ENCODE results near the gene CXXC5. TPM values are rescaled to one million over a fixed set of nuclear protein-coding genes. Genes with fewer than 3 reads are reported as not detected.
A peak's percentile ranks its signal among the peaks of the same experiment; 100 is the strongest.

CXXC5 gene
- total RNA-seq, 1 donor from 2014 or later: 81.6 TPM

DNA sequence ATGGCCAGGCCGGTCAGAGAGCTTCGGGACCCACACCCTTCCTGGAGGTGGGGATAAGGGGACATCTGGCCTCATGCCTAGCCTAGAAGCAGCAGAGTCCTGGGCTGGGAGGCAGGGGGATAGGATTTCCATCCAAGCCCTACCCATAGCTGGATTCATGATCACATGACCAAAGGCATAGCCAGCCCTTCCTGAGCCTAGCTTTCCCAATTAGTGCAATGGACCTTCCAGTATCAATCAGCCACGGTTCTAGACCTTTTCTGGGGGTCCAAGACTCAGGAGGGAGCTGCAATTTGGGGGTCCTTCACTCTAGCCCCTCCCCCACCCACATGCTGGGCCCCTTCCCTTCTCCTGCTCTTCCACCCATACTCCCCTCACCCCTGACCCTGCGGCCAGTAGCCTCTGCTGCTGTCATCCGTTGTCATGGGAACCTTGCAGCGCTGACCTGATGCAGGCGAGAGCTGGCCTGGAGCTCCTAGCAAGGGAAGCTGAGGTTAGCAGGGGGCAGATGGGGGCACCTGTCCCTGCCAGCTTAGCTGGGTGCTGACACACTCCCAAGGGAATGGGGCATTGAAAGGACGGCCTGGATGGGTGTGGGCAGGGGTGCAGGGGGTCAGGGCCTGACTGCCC is 44.6 kb downstream of the CXXC5 start:
- peak; percentile 64 for DNase-seq (ENCODE audit: low spot score)

DNA sequence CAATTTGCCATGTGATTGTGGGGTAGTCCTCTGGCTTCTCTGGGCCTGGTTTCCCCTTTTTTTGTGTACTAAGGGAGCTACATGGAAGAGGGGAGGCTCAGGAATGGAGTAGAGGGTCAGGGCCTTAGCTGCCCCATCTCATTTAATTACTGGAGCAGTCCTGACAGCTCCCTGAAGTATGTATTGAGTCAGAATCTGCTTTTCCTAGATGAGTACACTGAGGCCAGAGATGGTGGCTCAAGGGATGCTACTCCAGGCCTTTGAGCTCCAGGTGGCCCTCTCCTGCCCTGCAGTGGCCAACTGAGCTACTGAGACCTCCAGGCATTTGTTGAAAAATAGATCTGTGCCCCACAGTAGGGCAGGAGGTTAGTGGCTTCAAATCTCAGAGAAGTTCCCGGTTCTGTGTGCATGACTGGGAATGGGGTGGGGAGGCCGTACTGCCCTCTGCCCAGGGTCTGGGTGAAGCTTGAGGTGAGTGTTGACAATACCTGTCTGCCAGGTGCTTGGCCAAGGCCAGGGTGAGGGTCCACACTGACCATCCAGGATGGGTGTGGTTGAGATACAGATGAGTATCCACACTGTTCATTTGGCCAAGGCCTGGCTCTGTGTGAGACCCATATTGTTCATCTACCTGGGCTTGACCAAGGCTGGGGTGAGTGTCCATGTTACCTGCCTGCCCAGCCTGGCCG is 45.7 kb downstream of the CXXC5 start:
- no peak for DNase-seq (ENCODE audit: low spot score)

DNA sequence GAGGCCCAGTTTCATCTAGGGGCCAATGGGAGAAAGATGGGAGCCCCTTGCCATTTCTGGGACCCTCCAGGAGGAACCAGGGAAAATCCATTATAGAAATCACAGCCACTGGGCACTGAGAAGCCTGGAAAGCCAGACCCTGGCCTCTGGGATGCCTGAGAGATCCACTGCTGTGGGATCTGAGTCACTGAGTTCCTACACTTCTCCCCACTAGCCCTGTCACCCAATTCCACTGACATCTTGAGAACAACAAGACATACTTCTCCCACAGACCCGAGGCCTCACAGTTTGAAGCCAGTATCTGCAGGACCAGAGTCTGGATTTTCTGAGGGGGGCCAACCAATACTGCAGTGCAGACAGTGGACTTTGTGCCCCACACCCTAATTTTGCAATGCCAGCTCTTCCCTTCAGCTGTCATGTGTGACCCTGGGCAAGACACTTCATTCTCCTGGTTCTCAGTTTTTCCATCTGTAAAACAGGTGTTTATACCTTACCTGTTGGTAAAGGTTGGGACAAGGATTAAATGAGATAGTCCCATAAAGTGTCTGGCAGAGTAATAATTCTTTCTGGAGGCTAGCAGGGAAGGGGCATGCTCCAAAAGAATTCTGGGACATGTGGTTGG is 46.5 kb downstream of the CXXC5 start:
- DNase-seq (ENCODE audit: low spot score): no peak

DNA sequence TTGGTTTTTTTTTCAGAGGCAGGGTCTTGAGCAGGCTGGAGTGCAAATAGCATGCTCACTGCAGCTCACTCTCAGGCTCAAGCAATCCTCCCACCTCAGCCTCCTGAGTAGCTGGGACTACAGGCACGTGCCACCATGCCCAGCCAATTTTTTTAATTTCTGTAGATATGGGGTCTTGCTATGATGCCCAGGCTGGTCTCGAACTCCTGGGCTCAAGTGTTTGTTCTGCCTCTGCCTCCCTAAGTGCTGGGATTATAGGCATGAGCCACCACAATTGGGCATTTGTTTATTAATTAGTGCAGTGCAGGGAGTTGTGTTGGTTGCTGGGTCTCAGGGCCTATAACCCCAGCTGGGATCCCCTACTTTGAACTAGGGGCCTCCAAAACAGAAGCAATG is 47.0 kb downstream of the CXXC5 start:
- no peak for DNase-seq (ENCODE audit: low spot score)

DNA sequence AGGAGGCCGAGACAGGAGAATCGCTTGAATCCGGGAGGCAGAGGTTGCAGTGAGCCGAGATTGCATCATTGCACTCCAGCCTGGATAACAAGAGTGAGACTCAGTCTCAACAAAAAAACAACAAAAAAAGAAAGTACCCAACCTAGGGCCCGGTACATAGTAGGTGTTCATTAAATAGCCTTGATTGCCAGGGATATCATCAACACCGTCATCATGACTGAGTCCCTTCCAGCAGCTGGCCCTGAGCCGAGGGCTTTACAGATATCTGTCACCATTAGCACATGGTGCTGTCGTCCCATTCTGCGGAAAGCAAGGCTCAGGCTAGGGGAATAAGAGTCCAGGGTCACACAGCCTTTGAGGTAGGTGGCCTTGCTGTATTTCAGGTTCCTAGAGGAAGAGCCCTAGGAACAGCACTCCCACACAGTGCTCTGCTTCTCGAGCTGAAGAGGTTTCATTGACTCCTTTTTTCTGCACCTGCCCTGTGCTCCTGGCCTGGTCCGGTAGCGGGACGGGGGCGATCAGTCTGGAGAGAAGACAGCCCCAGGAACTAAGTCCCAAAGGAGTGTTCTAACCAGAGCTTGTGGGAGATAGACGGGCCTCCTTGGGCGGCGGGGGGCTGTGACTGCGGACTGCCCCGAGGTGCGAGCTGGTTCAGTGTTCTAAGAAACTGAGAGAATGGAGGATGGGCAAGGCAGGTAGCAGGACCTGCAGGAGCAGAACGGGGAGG is 48.2 kb downstream of the CXXC5 start:
- DNase-seq (ENCODE audit: low spot score): no peak

DNA sequence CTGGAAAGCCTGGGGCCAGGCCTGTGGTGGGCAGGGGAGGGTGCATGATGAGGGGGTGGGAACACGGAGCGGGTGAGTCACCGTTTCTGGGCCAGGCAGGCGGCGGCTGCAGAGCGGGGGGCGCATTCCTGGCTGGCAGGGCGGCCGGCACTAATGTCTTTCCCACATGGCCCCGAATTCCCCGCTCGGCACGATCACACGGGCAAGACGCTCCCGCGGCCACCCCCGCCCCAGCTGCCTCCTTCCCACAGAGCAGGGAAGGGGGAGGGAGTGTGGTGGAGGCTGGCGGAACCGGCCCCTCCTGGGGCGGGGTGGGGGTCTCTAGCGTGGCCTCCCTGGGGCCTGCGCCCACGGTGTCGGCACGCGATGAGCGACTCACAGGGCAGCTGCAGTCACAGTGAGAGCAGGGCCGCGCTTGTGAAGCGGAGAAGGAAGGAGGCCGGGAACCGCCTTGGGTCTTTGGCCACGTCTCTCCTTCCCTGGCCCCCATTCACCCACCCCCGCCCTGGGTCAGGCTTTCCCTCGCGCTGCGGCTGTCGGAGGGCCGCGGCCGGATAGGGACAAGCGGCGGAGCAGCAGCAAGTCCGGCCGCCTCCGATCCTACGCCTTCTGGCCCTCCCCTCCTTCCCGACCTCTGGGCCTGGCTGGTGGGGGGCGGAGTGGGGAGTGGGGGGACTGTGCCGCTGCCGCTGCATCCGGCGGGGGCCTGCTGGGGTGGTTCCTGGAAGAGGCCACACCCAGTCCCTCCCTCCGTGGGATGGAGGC is 48.9 kb downstream of the CXXC5 start:
- peak; percentile 94 for DNase-seq (ENCODE audit: low spot score)

DNA sequence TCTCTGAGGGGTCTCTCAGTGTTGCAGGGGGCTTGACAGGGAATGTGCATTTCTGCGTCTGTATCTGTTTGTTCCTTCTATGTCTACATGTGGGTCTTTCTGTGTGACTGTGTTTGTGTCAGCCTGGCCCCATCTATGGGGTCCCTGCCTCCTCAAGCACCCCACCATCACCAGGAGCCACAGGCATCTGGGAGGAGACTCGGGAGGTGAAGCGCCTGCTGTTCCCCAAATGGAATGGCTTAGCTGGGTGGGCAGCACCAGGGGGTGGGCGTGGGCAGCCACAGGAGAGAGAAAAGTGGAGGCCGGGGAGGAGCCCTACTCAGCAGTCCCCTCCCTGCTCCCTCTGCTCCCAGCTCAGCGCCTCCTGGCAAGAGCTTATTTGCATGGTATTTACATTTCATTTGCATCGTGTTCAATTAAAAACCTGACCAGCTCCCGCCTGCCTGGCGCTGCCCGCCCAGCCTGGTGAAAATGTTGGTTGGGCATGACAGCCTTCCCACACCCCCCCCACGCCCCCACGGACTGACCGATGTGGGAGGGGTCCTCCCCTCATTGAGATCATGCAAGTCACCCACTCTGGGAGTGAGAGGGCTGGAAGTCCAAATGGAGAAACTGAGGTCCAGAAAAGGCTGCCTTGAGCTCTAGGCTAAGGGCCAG is 50.5 kb downstream of the CXXC5 start:
- DNase-seq (ENCODE audit: low spot score): peak; percentile 90

DNA sequence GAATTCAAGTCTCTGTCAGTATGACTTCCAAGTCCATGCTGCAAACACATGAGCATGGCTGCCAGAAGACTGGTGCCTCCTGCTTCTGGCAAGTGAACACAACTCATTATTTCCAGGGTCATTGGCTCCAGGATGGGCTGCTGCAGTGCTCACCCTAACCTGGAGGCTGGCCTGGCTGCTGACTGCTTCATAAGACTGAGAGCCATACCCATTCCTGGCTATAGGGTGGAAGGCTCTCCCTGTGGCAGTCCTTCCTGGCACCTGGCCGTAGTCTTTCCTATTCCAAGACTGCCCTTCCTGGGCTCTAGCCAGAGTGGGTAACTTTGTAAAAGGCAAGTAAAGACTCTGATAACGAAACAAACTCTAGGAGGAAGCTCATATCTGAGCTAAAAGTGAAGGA is 51.2 kb downstream of the CXXC5 start:
- no peak for DNase-seq (ENCODE audit: low spot score)

DNA sequence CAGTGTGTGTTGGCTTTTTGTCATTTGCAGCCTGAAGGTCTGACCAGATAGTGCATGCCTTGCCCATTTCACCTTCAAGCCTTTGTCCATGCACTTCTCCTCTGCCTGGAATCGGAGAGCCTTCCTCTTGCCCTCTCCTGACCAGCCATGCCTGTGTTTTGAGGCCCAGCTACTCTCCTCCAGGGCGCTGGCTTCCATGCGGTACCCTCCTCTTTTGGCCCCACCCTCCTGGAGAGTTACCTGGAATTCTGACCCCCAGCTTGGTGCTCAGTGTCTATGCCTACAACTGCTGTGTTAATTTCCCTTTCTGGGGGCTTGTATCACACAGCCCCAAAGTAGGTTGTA is 52.5 kb downstream of the CXXC5 start:
- DNase-seq (ENCODE audit: low spot score): no peak

DNA sequence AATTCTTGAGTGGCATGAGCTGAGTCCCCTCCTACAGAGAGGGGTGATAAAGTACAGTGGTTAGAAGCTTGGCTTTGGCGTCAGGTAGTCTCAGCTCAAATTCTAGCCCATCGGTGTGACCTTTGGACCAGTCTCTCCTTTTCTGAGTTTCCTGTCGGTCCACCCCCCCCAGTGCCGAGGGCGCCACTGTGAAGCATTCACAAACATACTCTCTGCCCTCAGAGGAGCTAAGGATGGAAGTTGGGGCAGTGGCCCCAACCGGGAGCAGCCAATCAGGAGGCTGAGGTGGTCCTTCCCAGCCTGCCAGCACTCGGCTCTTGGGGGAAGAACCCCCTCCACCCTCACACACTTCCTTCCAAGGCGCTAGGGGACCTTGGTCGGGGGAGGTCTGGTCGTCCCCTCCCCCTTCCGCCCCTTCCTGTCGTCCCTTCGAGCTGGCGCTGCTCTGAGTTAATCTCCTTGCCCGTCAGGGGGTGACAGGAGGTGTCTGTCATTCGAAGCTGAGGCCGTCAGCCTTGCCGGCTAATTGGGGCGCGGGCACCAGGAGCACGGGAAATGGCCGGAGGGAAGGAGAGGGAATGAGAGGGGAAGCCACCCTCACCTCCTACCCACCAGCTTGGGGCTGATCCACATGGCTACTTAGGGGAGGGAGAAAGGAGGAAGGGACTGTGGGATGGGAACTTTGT is 53.0 kb downstream of the CXXC5 start:
- no peak for DNase-seq (ENCODE audit: low spot score)

DNA sequence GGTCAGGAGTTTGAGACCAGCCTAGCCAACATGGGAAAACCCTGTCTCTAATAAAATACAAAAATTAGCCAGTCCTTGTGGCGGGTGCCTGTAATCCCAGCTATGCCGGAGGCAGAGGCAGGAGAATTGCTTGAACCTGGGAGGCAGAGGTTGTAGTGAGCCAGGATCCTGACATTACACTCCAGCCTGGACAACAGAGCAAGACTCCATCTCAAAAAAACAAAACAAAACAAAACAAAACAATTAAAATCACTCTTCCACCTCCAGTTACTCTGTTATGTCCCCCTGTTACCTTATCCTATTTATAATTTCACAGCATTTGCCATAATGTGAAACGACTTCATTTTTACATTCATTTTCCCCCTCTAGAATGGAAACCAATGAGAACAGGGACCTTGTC is 54.4 kb downstream of the CXXC5 start:
- DNase-seq (ENCODE audit: low spot score): no peak

DNA sequence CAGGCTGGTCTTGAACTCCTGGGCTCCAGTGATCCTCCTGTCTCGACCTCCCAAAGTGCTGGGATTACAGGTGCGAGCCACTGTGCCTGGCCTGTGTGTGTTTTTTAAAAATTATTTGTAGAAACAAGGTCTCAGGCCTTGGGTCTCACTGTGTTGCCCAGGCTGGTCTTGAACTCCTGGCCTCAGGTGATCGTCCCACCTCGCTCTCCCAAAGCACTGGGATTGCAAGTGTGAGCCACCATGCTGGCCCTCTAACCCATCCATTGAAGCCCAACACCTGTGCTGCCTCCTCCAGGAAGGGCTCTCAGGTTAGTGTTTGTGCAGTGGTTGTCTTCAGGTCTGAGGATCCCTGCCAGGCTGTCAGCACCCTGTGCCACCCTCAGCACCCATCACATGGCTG is 56.6 kb downstream of the CXXC5 start:
- DNase-seq (ENCODE audit: low spot score): no peak

DNA sequence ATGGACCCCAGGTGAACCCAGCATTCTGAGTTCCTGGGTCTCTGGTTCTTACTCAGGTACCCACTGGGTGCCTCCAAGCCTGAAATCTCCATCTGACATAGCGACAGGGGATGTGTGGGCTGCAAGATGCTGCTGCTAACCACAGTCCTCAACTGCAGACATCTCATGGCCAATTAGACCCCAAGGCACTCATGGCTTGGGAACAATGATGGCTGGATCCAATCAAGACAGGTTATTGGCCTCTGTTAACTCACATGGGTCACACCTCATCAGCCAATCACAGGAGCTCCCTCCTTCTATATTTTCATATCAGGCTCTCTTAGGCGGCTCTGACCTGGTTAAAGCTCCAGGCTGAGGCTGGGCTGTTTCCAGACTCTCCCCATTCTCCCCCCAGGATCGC is 57.0 kb downstream of the CXXC5 start:
- no peak for DNase-seq (ENCODE audit: low spot score)

DNA sequence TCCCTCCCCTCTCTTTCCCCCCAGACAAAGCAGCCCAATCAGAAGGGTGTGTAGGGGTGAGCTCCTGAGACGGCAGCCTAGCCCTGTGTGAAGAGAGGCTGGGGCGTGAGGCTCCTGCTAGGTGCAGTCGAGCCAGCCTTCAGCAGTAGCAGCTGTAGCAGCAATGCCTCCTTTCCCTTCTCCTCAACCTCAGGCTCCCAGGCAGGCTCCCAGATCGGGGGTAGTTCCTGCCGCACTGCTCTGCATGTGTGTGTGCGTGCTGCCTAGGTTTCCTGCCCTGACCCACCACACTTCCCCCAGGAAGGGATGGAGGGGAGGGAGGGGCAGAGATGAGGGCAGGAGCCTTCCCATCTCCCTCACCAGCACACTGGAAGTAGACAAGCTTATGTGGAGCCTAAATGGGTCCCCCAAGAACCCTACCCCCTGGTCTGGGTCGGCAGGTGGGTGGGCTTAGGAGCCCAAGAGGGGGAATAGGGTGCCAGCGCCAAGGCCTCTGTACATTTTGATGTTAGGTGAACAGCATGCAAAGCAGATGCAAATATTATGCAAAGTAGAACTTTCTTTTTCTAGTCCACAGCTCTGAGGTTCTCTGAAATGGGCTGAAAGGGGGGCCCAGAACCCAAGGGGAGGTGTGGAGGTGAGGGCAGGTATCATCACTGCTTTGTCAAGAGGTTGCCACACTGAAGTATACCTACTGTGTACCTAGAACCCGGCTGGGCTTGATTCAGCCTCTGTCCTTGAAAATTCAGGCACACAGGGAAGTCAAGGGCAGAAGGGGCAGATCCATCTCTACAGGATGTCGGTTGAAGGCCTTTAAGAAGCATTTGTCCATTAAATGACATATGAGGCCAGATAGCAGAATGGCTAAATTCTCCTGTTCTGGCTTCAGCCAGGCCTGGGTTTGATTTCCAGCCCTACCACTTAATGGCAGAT is 57.8 kb downstream of the CXXC5 start:
- no peak for DNase-seq (ENCODE audit: low spot score)

DNA sequence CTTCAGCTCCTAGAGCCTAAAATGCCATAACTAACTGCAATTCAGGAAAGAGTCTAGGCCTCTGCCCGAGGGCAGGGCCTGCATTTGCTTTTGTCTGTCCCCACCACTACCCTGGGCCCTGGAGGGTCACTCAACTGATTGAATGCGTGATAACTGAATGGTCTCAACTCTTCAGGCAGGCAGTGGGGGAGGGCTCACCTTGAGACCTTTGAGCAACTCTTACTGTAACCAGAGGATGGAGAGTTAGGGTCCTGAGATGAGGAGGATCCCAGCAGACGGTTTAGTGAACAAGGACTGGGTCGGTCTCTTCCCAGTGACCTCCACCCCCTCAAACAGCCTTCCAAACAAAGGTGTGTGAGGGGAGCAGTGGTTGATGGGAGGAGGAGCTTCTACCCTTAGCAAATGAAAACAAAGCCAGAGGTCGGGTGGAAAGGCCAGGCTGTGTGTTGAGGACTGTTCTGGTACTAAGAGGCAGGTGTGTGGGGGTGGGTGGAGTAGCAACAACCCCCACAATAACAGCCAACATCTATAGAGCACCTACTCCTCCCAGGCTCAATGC is 59.4 kb downstream of the CXXC5 start:
- no peak for DNase-seq (ENCODE audit: low spot score)

DNA sequence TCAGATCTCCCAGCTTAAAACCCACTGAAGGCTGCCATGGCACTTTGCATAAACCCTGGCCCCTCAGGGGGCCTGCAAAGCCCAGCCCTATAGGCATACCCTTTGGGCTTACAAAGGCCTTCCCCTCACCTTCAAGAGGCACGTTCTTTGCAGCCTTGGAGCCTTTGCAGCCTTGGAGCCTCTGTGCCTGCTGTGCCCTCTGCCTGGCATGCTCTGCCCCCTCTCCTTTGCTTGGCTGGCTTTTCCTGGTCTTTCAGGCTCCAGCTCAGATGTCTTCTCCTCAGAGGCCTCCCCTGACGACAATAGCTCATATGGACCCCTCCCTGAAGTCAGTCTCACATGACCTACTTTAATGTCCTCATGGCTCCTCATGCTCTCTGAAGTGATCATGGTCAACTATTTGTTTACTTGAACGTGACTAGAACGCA is 60.3 kb downstream of the CXXC5 start:
- no peak for DNase-seq (ENCODE audit: low spot score)

DNA sequence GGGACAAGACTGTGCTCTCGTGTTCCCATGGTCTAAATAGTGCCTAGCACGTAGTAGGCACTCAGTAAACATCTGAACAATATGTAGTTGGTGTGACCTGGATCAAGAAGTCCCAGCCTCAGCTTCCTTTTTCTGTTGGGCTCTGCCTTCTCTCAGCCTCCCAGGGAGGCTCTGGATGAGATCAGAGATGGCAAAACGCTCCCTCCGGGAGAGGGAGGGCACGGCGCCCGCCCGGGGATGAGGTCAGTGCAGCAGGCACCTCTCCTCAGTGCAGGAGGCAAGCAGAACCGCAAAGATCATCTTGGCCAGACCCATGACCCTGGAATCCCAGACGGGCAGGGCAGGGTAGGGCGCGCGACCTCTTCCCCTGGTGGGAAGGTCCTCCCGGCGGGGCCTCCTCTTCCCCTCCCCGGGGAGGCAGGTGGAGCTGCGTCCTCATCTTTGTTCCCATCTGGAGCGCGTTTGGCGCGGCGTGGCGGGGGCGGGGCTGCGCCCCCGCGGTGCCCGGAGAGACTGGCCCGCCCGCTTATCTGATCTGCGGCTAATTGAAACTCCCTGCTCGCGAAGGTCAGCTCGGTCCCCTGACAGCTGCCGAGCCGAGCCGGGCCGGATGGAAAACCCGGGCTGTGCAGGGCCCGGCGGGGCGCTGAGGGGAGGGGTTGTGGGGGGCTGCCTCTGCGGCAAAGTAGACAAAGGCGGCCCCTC is 60.9 kb downstream of the CXXC5 start:
- peak; percentile 72 for DNase-seq (ENCODE audit: low spot score)

DNA sequence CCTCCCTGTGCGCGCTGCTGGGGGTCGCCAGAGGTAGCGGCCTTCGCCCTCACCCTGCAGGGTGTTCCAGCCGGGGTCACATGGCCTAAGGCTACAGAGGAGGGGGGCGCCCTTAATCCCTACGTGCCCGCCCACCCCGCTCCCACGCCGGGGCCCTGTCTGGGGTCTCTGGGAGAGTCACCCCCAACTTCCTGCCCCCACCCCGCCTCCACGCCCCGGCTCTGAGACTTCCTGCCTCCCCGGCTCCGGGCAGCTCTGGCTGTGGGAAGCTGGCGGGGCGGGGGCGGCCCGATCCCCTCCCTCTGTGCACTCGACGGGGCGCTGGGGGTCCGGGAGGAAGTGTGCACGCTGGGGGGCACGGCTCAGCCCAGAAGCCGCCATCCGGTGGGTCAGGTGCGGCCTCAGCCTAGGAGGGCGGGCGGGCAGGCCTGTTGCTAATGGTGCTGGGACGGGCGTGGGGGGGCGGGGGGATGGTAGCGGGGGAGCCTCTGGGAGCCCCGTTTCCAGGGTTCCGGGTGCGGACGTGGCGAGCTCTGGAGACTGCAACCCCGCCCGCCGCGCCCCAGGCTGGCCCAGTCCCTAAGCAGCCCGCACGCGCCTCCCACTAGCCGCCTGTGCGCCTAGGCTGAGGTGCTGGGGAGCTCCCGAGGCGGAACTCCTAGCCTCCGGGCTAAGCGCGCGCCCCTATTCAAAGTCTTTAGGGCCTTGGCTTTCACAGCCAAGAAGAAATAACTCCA is 61.6 kb downstream of the CXXC5 start:
- DNase-seq (ENCODE audit: low spot score): peak; percentile 38
